Measurements from ENCODE around the gene GRIA1. TPM values are rescaled to one million over a fixed set of nuclear protein-coding genes. Genes with fewer than 3 reads are reported as not detected.

The GRIA1 gene
- total RNA-seq, 2 donors from 2014 or later = 1.2 TPM; not detected in 1

- H3K9ac ChIP-seq (ENCODE audit: extremely low read depth, low read length, poor library complexity, severe bottlenecking) = no peak overlapping the region
- H3K4me1 Mint-ChIP-seq = no peaks in the 10 kb centered on the region
- TF ChIP-seq, protein P1, sequence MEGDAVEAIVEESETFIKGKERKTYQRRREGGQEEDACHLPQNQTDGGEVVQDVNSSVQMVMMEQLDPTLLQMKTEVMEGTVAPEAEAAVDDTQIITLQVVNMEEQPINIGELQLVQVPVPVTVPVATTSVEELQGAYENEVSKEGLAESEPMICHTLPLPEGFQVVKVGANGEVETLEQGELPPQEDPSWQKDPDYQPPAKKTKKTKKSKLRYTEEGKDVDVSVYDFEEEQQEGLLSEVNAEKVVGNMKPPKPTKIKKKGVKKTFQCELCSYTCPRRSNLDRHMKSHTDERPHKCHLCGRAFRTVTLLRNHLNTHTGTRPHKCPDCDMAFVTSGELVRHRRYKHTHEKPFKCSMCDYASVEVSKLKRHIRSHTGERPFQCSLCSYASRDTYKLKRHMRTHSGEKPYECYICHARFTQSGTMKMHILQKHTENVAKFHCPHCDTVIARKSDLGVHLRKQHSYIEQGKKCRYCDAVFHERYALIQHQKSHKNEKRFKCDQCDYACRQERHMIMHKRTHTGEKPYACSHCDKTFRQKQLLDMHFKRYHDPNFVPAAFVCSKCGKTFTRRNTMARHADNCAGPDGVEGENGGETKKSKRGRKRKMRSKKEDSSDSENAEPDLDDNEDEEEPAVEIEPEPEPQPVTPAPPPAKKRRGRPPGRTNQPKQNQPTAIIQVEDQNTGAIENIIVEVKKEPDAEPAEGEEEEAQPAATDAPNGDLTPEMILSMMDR (conservative IDR thresholded peaks at IDR 0.05) = no peak
- 90 to 100% methylated on average over 1 to 3 of the region's 3 CpGs for WGBS, 2 experiments (ENCODE audit: insufficient coverage in 1 of 2, insufficient read length in 1 of 2)
- H3K4me1 ChIP-seq (ENCODE audit: control insufficient read depth, insufficient read depth, low read length) = no peaks in the 10 kb centered on the region
- no peaks in the 10 kb centered on the region for H3K27me3 ChIP-seq (ENCODE audit: control insufficient read depth, insufficient read depth, low read length, poor library complexity, severe bottlenecking)
- H3K9me3 ChIP-seq (ENCODE audit: control insufficient read depth, low read length) = peaks cover 7% of the 10 kb centered on the region
- H3K36me3 Mint-ChIP-seq (ENCODE audit: low read depth) = no peaks in the 10 kb centered on the region
- no peak overlapping the region for H3K27ac Mint-ChIP-seq
- H3K4me3 Mint-ChIP-seq = no peak overlapping the region
- H3K9me3 Mint-ChIP-seq = peaks cover 6% of the 10 kb centered on the region
- DNase-seq = no peak
- H3K4me3 ChIP-seq (ENCODE audit: low read length) = no peak overlapping the region
- no peaks in the 10 kb centered on the region for H3K36me3 ChIP-seq (ENCODE audit: control insufficient read depth, insufficient read depth, low read length)
- H3K27me3 Mint-ChIP-seq (ENCODE audit: insufficient read depth) = peaks cover 2% of the 10 kb centered on the region
- no peak overlapping the region for H3K27ac ChIP-seq (ENCODE audit: low read depth, low read length)
Observed at GRCh38 chr5:153504726-153505125, 14.3 kb downstream of the GRIA1 start.

GRCh38 chr5:153508700-153509099, 18.2 kb downstream of the GRIA1 start:
- TF ChIP-seq, protein P1 (conservative IDR thresholded peaks at IDR 0.05) = no peak
- Mint-ChIP-seq H3K9me3 (peaks cover 6% of the 10 kb centered on the region), H3K4me1 (no peaks in the 10 kb centered on the region), H3K4me3 (no peak overlapping the region), H3K27me3 (ENCODE audit: insufficient read depth) (no peaks in the 10 kb centered on the region), H3K27ac (no peak overlapping the region), H3K36me3 (ENCODE audit: low read depth) (no peaks in the 10 kb centered on the region)
- Histone ChIP-seq H3K9ac (ENCODE audit: extremely low read depth, low read length, poor library complexity, severe bottlenecking) (no peak overlapping the region), H3K4me3 (ENCODE audit: low read length) (no peak overlapping the region), H3K27ac (ENCODE audit: low read depth, low read length) (no peak overlapping the region), H3K9me3 (ENCODE audit: control insufficient read depth, low read length) (peaks cover 7% of the 10 kb centered on the region), H3K36me3 (ENCODE audit: control insufficient read depth, insufficient read depth, low read length) (no peaks in the 10 kb centered on the region), H3K27me3 (ENCODE audit: control insufficient read depth, insufficient read depth, low read length, poor library complexity, severe bottlenecking) (no peaks in the 10 kb centered on the region), H3K4me1 (ENCODE audit: control insufficient read depth, insufficient read depth, low read length) (no peaks in the 10 kb centered on the region)
- 94% methylated on average over 1 of the region's 1 CpG; no CpG with 5 or more reads in 1 of the 2 experiments for WGBS, 2 experiments (ENCODE audit: insufficient coverage in 1 of 2, insufficient read length in 1 of 2)
- DNase-seq = no peak

GRCh38 chr5:153511622-153512021, 21.2 kb downstream of the GRIA1 start:
- no peak overlapping the region for H3K4me3 Mint-ChIP-seq
- WGBS, 2 experiments (ENCODE audit: insufficient coverage in 1 of 2, insufficient read length in 1 of 2) = 75 to 78% methylated on average over 4 to 6 of the region's 6 CpGs
- Histone ChIP-seq H3K27me3 (ENCODE audit: control insufficient read depth, insufficient read depth, low read length, poor library complexity, severe bottlenecking) (no peaks in the 10 kb centered on the region), H3K4me1 (ENCODE audit: control insufficient read depth, insufficient read depth, low read length) (no peaks in the 10 kb centered on the region), H3K27ac (ENCODE audit: low read depth, low read length) (no peak overlapping the region), H3K4me3 (ENCODE audit: low read length) (no peak overlapping the region), H3K36me3 (ENCODE audit: control insufficient read depth, insufficient read depth, low read length) (no peaks in the 10 kb centered on the region), H3K9me3 (ENCODE audit: control insufficient read depth, low read length) (peaks cover 16% of the 10 kb centered on the region), H3K9ac (ENCODE audit: extremely low read depth, low read length, poor library complexity, severe bottlenecking) (no peak overlapping the region)
- peaks cover 6% of the 10 kb centered on the region for H3K9me3 Mint-ChIP-seq
- no peaks in the 10 kb centered on the region for H3K36me3 Mint-ChIP-seq (ENCODE audit: low read depth)
- TF ChIP-seq, protein P1 (conservative IDR thresholded peaks at IDR 0.05) = no peak
- H3K27ac Mint-ChIP-seq = no peak overlapping the region
- no peaks in the 10 kb centered on the region for H3K27me3 Mint-ChIP-seq (ENCODE audit: insufficient read depth)
- no peak for DNase-seq
- H3K4me1 Mint-ChIP-seq = peaks cover 3% of the 10 kb centered on the region

Measured in endodermal cell (in vitro differentiated cells).